ENCODE data around the gene KANSL1L. TPM values are rescaled to one million over a fixed set of nuclear protein-coding genes. Genes with fewer than 3 reads are reported as not detected.

Gene KANSL1L
- total RNA-seq, 2 experiments from 2014 or later = 4.8 to 5.4 TPM

GRCh38 chr2:210038078-210038477 lies 133.1 kb downstream of the KANSL1L start:
- intact Hi-C loops (cut with micrococcal nuclease) = no loop called here
- Mint-ChIP-seq H3K4me1 (ENCODE audit: low read depth) (peaks cover 5% of the 10 kb centered on the region), H3K36me3 (ENCODE audit: low read depth) (peaks cover 8% of the 10 kb centered on the region), H3K27ac (no peak overlapping the region), H3K9me3 (no peaks in the 10 kb centered on the region), H3K27me3 (no peaks in the 10 kb centered on the region), H3K4me3 (no peak overlapping the region)
- ATAC-seq = no peak
- TF ChIP-seq CTCF (IDR thresholded peaks at IDR 0.05) = no peak
- no peak for DNase-seq
- ChIA-PET POLR2A (no interaction called here), CTCF (no interaction called here)

- no peak for DNase-seq
- ATAC-seq = no peak
- H3K4me1 Mint-ChIP-seq (ENCODE audit: low read depth) = peaks cover 5% of the 10 kb centered on the region
- H3K27me3 Mint-ChIP-seq = no peaks in the 10 kb centered on the region
- CTCF ChIA-PET = no interaction called here
- no peak overlapping the region for H3K27ac Mint-ChIP-seq
- intact Hi-C loops (cut with micrococcal nuclease) = no loop called here
- H3K4me3 Mint-ChIP-seq = no peak overlapping the region
- no peaks in the 10 kb centered on the region for H3K9me3 Mint-ChIP-seq
- TF ChIP-seq CTCF (IDR thresholded peaks at IDR 0.05) = no peak
- POLR2A ChIA-PET = no interaction called here
- H3K36me3 Mint-ChIP-seq (ENCODE audit: low read depth) = peaks cover 13% of the 10 kb centered on the region
Observed at GRCh38 chr2:210035679-210036078, 135.5 kb downstream of the KANSL1L start.

- POLR2A ChIA-PET = no interaction called here
- ATAC-seq = no peak
- no peak overlapping the region for H3K27ac Mint-ChIP-seq
Observed at GRCh38 chr2:210034087-210034683, 137.0 kb downstream of the KANSL1L start.

GRCh38 chr2:210028178-210028577 lies 143.0 kb downstream of the KANSL1L start:
- peaks cover 22% of the 10 kb centered on the region for H3K36me3 Mint-ChIP-seq (ENCODE audit: low read depth)
- ChIA-PET POLR2A (interaction anchor here (0.6 kb wide), 1 partner anchor 1159 kb away, joined by 3 read pairs; no protein-coding TSS in a partner anchor), CTCF (interaction anchor here (1.2 kb wide), 1 partner anchor 13 kb away, joined by 3 read pairs; no protein-coding TSS in a partner anchor)
- ATAC-seq (no peak), DNase-seq (no peak)
- no peaks in the 10 kb centered on the region for H3K4me1 Mint-ChIP-seq (ENCODE audit: low read depth)
- TF ChIP-seq CTCF (IDR thresholded peaks at IDR 0.05) = no peak
- intact Hi-C loops (cut with micrococcal nuclease) = no loop called here
- no peak overlapping the region for H3K4me3 Mint-ChIP-seq
- H3K9me3 Mint-ChIP-seq = no peaks in the 10 kb centered on the region
- H3K27me3 Mint-ChIP-seq = no peaks in the 10 kb centered on the region
- H3K27ac Mint-ChIP-seq = no peak overlapping the region

More at GRCh38 chr2:210034087-210034683, 137.0 kb downstream of the KANSL1L start:
- no peaks in the 10 kb centered on the region for H3K9me3 Mint-ChIP-seq
- intact Hi-C loops (cut with micrococcal nuclease) = no loop called here
- TF ChIP-seq CTCF (IDR thresholded peaks at IDR 0.05) = no peak
- H3K4me3 Mint-ChIP-seq = no peak overlapping the region
- peaks cover 14% of the 10 kb centered on the region for H3K36me3 Mint-ChIP-seq (ENCODE audit: low read depth)
- peaks cover 5% of the 10 kb centered on the region for H3K4me1 Mint-ChIP-seq (ENCODE audit: low read depth)
- CTCF ChIA-PET = no interaction called here
- H3K27me3 Mint-ChIP-seq = no peaks in the 10 kb centered on the region
- no peak for DNase-seq

GRCh38 chr2:210027608-210028007 lies 143.6 kb downstream of the KANSL1L start:
- ChIA-PET POLR2A (no interaction called here), CTCF (no interaction called here)
- ATAC-seq (no peak), DNase-seq (no peak)
- no peak for TF ChIP-seq CTCF (IDR thresholded peaks at IDR 0.05)
- Mint-ChIP-seq H3K4me1 (ENCODE audit: low read depth) (no peaks in the 10 kb centered on the region), H3K27me3 (no peaks in the 10 kb centered on the region), H3K36me3 (ENCODE audit: low read depth) (peaks cover 18% of the 10 kb centered on the region), H3K4me3 (no peak overlapping the region), H3K27ac (no peak overlapping the region), H3K9me3 (no peaks in the 10 kb centered on the region)
- intact Hi-C loops (cut with micrococcal nuclease) = no loop called here
